ENCODE data around the gene MAGEE1.

MAGEE1 gene, protein sequence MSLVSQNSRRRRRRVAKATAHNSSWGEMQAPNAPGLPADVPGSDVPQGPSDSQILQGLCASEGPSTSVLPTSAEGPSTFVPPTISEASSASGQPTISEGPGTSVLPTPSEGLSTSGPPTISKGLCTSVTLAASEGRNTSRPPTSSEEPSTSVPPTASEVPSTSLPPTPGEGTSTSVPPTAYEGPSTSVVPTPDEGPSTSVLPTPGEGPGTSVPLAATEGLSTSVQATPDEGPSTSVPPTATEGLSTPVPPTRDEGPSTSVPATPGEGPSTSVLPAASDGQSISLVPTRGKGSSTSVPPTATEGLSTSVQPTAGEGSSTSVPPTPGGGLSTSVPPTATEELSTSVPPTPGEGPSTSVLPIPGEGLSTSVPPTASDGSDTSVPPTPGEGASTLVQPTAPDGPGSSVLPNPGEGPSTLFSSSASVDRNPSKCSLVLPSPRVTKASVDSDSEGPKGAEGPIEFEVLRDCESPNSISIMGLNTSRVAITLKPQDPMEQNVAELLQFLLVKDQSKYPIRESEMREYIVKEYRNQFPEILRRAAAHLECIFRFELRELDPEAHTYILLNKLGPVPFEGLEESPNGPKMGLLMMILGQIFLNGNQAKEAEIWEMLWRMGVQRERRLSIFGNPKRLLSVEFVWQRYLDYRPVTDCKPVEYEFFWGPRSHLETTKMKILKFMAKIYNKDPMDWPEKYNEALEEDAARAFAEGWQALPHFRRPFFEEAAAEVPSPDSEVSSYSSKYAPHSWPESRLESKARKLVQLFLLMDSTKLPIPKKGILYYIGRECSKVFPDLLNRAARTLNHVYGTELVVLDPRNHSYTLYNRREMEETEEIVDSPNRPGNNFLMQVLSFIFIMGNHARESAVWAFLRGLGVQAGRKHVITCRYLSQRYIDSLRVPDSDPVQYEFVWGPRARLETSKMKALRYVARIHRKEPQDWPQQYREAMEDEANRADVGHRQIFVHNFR

DNA sequence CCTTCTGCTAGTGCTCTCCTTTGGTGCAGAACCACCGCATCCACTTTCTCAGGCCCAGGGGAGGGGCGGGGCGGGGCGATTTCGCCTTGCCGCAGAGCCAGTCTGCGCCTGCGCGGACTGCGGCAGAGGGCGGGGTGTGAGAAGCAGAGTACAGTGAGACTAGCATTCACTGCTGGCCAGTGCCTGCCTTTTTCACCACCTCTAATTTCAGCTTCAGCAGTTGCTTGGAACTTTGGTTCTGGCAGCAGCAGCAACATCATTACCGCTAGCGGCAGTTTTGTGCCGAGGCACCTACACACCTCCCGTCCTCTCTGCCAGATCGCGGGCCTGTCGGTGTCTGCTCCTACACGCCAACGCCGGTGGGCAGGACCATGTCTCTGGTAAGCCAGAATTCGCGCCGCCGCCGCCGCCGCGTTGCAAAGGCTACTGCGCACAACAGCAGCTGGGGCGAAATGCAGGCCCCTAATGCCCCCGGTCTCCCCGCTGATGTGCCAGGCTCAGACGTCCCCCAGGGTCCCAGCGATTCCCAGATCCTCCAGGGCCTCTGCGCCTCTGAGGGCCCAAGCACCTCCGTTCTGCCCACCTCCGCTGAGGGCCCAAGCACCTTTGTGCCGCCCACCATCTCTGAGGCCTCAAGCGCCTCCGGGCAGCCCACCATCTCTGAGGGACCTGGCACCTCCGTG lies at the start of gene MAGEE1:
MAGEE1 (plus strand) TSS at position 151 of the 683 bp plus-strand sequence; CDS start at position 372, 221 bp downstream.
- DNase-seq, result no peak

- DNase-seq, result no peak
Measured at GRCh38 chrX:76398970-76399369, 28.5 kb upstream of the MAGEE1 start.

DNA sequence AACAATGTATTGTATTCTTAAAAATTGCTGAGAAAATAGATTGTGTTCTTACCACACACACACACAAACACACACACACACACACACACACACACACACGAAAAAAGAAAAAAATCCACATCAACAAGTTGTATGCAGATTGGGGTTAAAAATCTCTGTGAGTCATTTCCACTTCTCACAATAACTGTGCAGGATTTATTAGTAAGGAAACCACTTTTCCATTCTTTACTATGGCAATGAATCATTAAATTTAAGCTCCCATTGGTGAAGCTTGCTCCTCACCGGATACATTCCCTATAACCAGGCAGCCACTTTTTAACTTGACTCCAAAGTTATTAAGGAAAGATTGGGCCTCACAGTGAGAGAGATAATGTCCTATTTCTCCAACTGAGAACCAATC lies 19.7 kb upstream of the MAGEE1 start:
- no peak for DNase-seq

GRCh38 chrX:76420237-76420636 lies 7.3 kb upstream of the MAGEE1 start:
- no peak for DNase-seq

DNA sequence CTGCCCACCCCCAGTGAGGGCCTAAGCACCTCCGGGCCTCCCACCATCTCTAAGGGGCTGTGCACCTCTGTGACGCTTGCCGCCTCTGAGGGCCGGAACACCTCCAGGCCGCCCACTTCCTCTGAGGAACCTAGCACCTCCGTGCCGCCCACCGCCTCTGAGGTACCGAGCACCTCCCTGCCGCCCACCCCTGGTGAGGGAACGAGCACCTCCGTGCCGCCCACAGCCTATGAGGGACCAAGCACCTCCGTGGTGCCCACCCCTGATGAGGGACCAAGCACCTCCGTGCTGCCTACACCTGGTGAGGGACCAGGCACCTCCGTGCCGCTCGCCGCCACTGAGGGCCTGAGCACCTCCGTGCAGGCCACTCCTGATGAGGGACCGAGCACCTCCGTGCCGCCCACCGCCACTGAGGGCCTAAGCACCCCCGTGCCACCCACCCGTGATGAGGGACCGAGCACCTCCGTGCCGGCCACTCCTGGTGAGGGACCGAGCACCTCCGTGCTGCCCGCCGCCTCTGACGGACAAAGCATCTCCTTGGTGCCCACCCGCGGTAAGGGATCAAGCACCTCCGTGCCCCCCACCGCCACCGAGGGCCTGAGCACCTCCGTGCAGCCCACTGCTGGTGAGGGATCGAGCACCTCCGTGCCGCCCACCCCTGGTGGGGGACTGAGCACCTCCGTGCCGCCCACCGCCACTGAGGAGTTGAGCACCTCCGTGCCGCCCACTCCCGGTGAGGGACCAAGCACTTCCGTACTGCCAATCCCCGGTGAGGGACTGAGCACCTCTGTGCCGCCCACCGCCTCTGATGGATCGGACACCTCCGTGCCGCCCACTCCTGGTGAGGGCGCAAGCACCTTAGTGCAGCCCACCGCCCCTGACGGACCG lies 977 bp downstream of the MAGEE1 start:
- DNase-seq, result no peak

- DNase-seq, result no peak
Measured at GRCh38 chrX:76433219-76433618, 5.7 kb downstream of the MAGEE1 start.

DNA sequence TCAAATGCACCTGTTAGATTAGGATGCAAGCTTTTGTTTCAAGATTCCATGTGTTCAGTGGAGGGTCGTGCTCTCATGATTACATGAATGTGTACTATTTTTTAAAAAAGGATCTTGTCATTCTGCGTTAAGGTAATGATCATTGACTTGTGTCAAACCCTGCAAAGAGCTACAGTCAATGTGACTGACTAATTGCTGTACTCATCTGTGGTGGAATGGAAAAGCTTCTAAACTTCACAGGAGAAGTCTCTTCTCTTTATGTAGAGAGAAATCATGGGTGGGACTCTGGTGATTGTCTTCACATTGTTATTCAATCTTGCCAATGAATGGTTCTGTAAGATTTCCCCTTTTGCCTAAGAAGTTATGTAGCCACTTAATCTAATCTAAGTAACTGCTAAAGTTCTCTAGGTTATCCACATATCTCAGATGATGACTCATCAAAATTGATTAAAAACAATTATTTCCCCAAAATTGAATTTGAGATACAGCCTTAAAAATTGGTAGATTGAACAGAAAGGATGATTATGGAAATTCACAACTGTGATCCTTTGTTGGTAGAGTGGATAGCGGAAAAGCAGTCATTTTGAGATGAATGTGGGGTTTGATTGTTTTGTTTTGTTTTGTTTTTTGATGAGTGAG lies 6.7 kb downstream of the MAGEE1 start:
- DNase-seq, result no peak

DNA sequence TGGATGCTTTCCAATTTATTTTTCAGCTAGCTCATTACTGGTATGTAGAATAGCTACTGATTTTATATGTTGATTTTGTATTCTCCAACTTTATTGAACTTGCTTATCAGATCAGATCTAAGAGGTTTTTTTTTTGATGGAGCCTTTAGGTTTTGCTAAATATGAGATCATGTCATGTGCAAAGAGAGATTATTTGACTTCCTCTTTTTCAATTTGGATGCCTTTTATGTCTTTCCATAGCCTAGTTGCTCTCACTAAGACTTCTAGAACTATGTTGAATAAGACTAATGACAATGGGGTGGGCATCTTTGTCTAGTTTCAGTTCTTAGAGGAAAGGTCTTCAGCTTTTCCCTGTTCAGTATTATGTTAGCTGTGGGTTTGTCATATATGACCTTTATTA lies 11.7 kb downstream of the MAGEE1 start:
- no peak for DNase-seq

- no peak for DNase-seq
Measured at GRCh38 chrX:76453737-76454406, 26.4 kb downstream of the MAGEE1 start.

DNA sequence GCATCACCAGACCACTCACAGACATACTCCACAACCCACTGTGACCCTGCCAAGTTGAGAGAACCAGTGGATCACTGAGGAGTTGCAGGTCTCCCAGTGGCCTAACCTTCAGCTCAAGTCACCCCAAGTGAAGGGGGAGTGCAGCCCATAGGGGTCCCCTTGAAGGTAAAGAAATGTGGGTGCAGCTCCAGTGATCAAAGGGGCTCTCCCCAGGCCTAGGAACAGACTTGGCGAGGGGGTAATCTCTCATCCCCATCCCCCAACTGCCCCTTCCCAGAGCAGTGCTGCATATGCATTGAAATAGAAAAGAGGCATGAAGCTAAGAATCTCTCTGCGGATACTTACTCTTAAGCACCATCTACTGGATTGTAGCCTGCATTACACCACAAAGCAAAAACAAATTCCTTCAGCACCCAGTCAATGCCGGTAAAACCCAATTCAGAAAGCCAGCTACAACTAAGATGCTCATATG lies 27.0 kb downstream of the MAGEE1 start:
- DNase-seq, result no peak

GRCh38 chrX:76477353-76477752 lies 49.8 kb downstream of the MAGEE1 start:
- DNase-seq, result no peak
